A673 (cell line): ENCODE data around the gene AKAP12.

Source experiments
- CTCF ChIP-seq: fragments of 300-800, 200-600 bp; sonication (generic); conservative IDR thresholded peaks from 2 replicates; pipeline ENCODE4 v1.5.1; 2017; ENCODE audit warnings: low read depth, mild to moderate bottlenecking, antibody characterized with exemption, low read length, moderate library complexity, mixed read lengths
- EZH2 ChIP-seq: fragments of 200-600 bp; sonication (generic); IDR thresholded peaks from 2 replicates; pipeline ENCODE4 v1.6.1; 2017; ENCODE audit warnings: borderline replicate concordance, low read depth, mild to moderate bottlenecking, mixed read lengths, antibody characterized with exemption, low read length; ENCODE audit not compliant: poor library complexity, severe bottlenecking

GRCh38 chr6:151263035-151263434 is 23.3 kb downstream of the AKAP12 start:
- TF ChIP-seq CTCF (no peak), EZH2 (no peak)
